Measurements from ENCODE around the gene KLF5. TPM values are rescaled to one million over a fixed set of nuclear protein-coding genes. Genes with fewer than 3 reads are reported as not detected.
"Not testable (repeated sequence)": the region's sequence is repeated elsewhere in the genome, so short reads cannot be mapped to it uniquely, and the experiment has no call there.

The KLF5 gene
- polyA plus RNA-seq, 1 experiment, result 11.2 TPM

GRCh38 chr13:73096173-73096572, 37.4 kb downstream of the KLF5 start:
- Histone ChIP-seq H3K9me3 (ENCODE audit: control insufficient read depth, insufficient read depth, low read length) (no peaks in the 10 kb centered on the region), H3K27ac (ENCODE audit: low read depth, low read length) (no peak overlapping the region), H3K27me3 (ENCODE audit: control insufficient read depth, insufficient read depth, low read length) (no peaks in the 10 kb centered on the region), H3K4me3 (ENCODE audit: low read depth, low read length) (no peak overlapping the region)
- TF ChIP-seq CTCF (IDR thresholded peaks at IDR 0.05; ENCODE audit: low read depth, low read length), result no peak
- no peak for DNase-seq (ENCODE audit: low read depth, low spot score)
- ChIA-PET CTCF (no interaction called here), POLR2A (no interaction called here)

GRCh38 chr13:73096638-73097037, 37.8 kb downstream of the KLF5 start:
- POLR2A ChIA-PET, result no interaction called here
- Histone ChIP-seq H3K27me3 (ENCODE audit: control insufficient read depth, insufficient read depth, low read length) (no peaks in the 10 kb centered on the region), H3K9me3 (ENCODE audit: control insufficient read depth, insufficient read depth, low read length) (no peaks in the 10 kb centered on the region), H3K27ac (ENCODE audit: low read depth, low read length) (no peak overlapping the region), H3K4me3 (ENCODE audit: low read depth, low read length) (no peak overlapping the region)
- no peak for DNase-seq (ENCODE audit: low read depth, low spot score)
- CTCF ChIA-PET, result no interaction called here
- TF ChIP-seq CTCF (IDR thresholded peaks at IDR 0.05; ENCODE audit: low read depth, low read length), result no peak

- H3K27me3 ChIP-seq (ENCODE audit: control insufficient read depth, insufficient read depth, low read length); H3K27ac ChIP-seq (ENCODE audit: low read depth, low read length); POLR2A ChIA-PET; DNase-seq (ENCODE audit: low read depth, low spot score); H3K4me3 ChIP-seq (ENCODE audit: low read depth, low read length); H3K9me3 ChIP-seq (ENCODE audit: control insufficient read depth, insufficient read depth, low read length): not testable (repeated sequence)
- CTCF ChIA-PET, result interaction anchor here (0.5 kb wide), 2 partner anchors 71 to 292 kb away, joined by 4 to 6 read pairs; no protein-coding TSS in a partner anchor
These were observed 42.0 kb downstream of the KLF5 start for GRCh38 chr13:73100781-73101180.

GRCh38 chr13:73101351-73102007, 42.7 kb downstream of the KLF5 start:
- H3K27me3 ChIP-seq (ENCODE audit: control insufficient read depth, insufficient read depth, low read length), result no peaks in the 10 kb centered on the region
- no peak overlapping the region for H3K4me3 ChIP-seq (ENCODE audit: low read depth, low read length)
- TF ChIP-seq CTCF (IDR thresholded peaks at IDR 0.05; ENCODE audit: low read depth, low read length), result no peak
- no peak overlapping the region for H3K27ac ChIP-seq (ENCODE audit: low read depth, low read length)
- CTCF ChIA-PET, result interaction anchor here (0.5 kb wide), 1 partner anchor 292 kb away, joined by 6 read pairs; no protein-coding TSS in a partner anchor
- POLR2A ChIA-PET, result no interaction called here
- H3K9me3 ChIP-seq (ENCODE audit: control insufficient read depth, insufficient read depth, low read length), result no peaks in the 10 kb centered on the region
- DNase-seq (ENCODE audit: low read depth, low spot score), result no peak

GRCh38 chr13:73103238-73103637, 44.4 kb downstream of the KLF5 start:
- Histone ChIP-seq H3K4me3 (ENCODE audit: low read depth, low read length) (no peak overlapping the region), H3K27me3 (ENCODE audit: control insufficient read depth, insufficient read depth, low read length) (no peaks in the 10 kb centered on the region), H3K27ac (ENCODE audit: low read depth, low read length) (no peak overlapping the region), H3K9me3 (ENCODE audit: control insufficient read depth, insufficient read depth, low read length) (no peaks in the 10 kb centered on the region)
- CTCF ChIA-PET, result no interaction called here
- no peak for DNase-seq (ENCODE audit: low read depth, low spot score)
- TF ChIP-seq CTCF (IDR thresholded peaks at IDR 0.05; ENCODE audit: low read depth, low read length), result no peak
- POLR2A ChIA-PET, result no interaction called here

Data from AG04450 (cell line).